HG03571 (cell line): ENCODE data around the gene CITED2.

Experiments
- ATAC-seq: cut with Tn5 transposase; IDR thresholded peaks from one replicate; pipeline ENCODE4 v1.9.1; 2021; ENCODE audit not compliant: unreplicated experiment

Gene CITED2

GRCh38 chr6:139330826-139331500 is 43.5 kb downstream of the CITED2 start:
- no peak for ATAC-seq

- ATAC-seq = no peak
These were observed 44.1 kb downstream of the CITED2 start for GRCh38 chr6:139330306-139330705.

- ATAC-seq = no peak
These were observed 45.2 kb downstream of the CITED2 start for GRCh38 chr6:139329224-139329623.

GRCh38 chr6:139327038-139327437 is 47.4 kb downstream of the CITED2 start:
- ATAC-seq = no peak

- ATAC-seq = no peak
These were observed 48.8 kb downstream of the CITED2 start for GRCh38 chr6:139325686-139326085.

GRCh38 chr6:139325125-139325524 is 49.3 kb downstream of the CITED2 start:
- peak; percentile 31 for ATAC-seq

GRCh38 chr6:139324301-139324555 is 50.2 kb downstream of the CITED2 start:
- ATAC-seq = no peak

GRCh38 chr6:139323511-139324300 is 50.7 kb downstream of the CITED2 start:
- ATAC-seq = peak; percentile 43
